GM12878 (cell line): ENCODE measurements around the gene STK16. TPM values are rescaled to one million over a fixed set of nuclear protein-coding genes. Genes with fewer than 3 reads are reported as not detected.

Source experiments
- ATAC-seq: fragments of 200-7000 bp; cut with Tn5 transposase; 3 replicates; pipeline ENCODE4 v1.9.1; 2020; ENCODE audit warnings: mild to moderate bottlenecking, moderate library complexity
- BruUV-seq: library from RNA; stranded (reverse); fragments of 400-500 nt; replicated peaks from 2 replicates; lab custom pipeline; 2021; lab: Mats Ljungman, UMichigan
- CTCF ChIA-PET: fragments of 300-600 bp; sonication (Branson Sonifier 250); formaldehyde crosslinking; extraction: SDS; loops from one replicate; lab custom pipeline; 2021; ENCODE audit warnings: inconsistent platforms; lab: Yijun Ruan, JAX
- POLR2A ChIA-PET: fragments of 350-600 bp; formaldehyde crosslinking; extraction: SDS; loops from one replicate; lab custom pipeline; 2021; ENCODE audit warnings: inconsistent platforms; lab: Charles Lee
- RAD21 ChIA-PET: fragments of 300-600 bp; sonication (Branson Sonifier 250); formaldehyde crosslinking; loops from one replicate; lab custom pipeline; 2023; ENCODE audit warnings: antibody characterized with exemption; ENCODE audit not compliant: unreplicated experiment; lab: Charles Lee
- SMC1A ChIA-PET: fragments of 300-600 bp; sonication (Branson Sonifier 250); formaldehyde crosslinking; loops from one replicate; lab custom pipeline; 2023; ENCODE audit not compliant: unreplicated experiment, uncharacterized antibody; lab: Charles Lee
- DNase-seq: peaks from one replicate; pipeline ENCODE4 v3.0.0-alpha.2; 2011; ENCODE audit warnings: low read depth, low spot score
- FAIRE-seq: peaks from 3 replicates; lab custom pipeline; 2011; peaks lifted over from hg19 to GRCh38; lab: Jason Lieb, UNC
- H2AFZ ChIP-seq: 2 replicates; pipeline ENCODE4 v1.6.0; 2011; ENCODE audit warnings: low read depth, low read length, control low read depth; ENCODE audit not compliant: control insufficient read depth
- H3K27ac ChIP-seq: 2 replicates; pipeline ENCODE4 v1.5.1; 2011; ENCODE audit warnings: control low read depth; ENCODE audit not compliant: control insufficient read depth, insufficient read depth
- H3K27me3 ChIP-seq, 2 experiments: replicated peaks in 1 of 2; 2 replicates each; pipeline versions ENCODE4 v1.6.0 to v1.6.1; 2011; ENCODE audit warnings: low read length in 1 of 2; ENCODE audit not compliant: control insufficient read depth in 2 of 2, insufficient read depth in 2 of 2
- H3K36me3 ChIP-seq, 2 experiments: 2 replicates each; pipeline ENCODE4 v1.5.1; 2011; ENCODE audit warnings: low read length in 1 of 2; ENCODE audit not compliant: control insufficient read depth in 2 of 2, insufficient read depth in 2 of 2
- H3K4me1 ChIP-seq: 2 replicates; pipeline ENCODE4 v1.6.1; 2011; ENCODE audit warnings: mild to moderate bottlenecking, low read length, moderate library complexity, mixed read lengths; ENCODE audit not compliant: control insufficient read depth, insufficient read depth
- H3K4me2 ChIP-seq: 2 replicates; pipeline ENCODE4 v1.6.0; 2011; ENCODE audit warnings: control low read depth; ENCODE audit not compliant: control insufficient read depth, insufficient read depth
- H3K4me3 ChIP-seq: fragments of 200-600 bp; sonication (generic); 2 replicates; pipeline ENCODE4 v1.5.1; 2016
- H3K79me2 ChIP-seq: 2 replicates; pipeline ENCODE4 v1.6.0; 2011; ENCODE audit warnings: low read length; ENCODE audit not compliant: control insufficient read depth, insufficient read depth
- H3K9ac ChIP-seq: 2 replicates; pipeline ENCODE4 v1.8.0; 2011; ENCODE audit warnings: low read length, control low read depth, mixed read lengths; ENCODE audit not compliant: control insufficient read depth, insufficient read depth
- H3K9me3 ChIP-seq: replicated peaks from 3 replicates; pipeline ENCODE4 v1.5.1; 2011; ENCODE audit warnings: mild to moderate bottlenecking, low read length; ENCODE audit not compliant: control insufficient read depth, insufficient read depth
- H4K20me1 ChIP-seq: 2 replicates; pipeline ENCODE4 v1.6.0; 2011; ENCODE audit not compliant: control insufficient read depth, insufficient read depth
- ATF3 ChIP-seq: IDR thresholded peaks from 2 replicates; pipeline ENCODE4 v1.6.1; 2011; ENCODE audit warnings: low read depth, mild to moderate bottlenecking, low read length, moderate library complexity, borderline replicate concordance; ENCODE audit errors: extremely low read depth
- BMI1 ChIP-seq: fragments of 450-650 bp; IDR thresholded peaks from 2 replicates; pipeline ENCODE4 v1.6.1; 2016; ENCODE audit warnings: mild to moderate bottlenecking, moderate library complexity, borderline replicate concordance
- CHD1 ChIP-seq: IDR thresholded peaks from 2 replicates; pipeline ENCODE4 v1.6.1; 2012; ENCODE audit warnings: low read depth, low read length, improper control_type of control experiment
- E2F4 ChIP-seq: IDR thresholded peaks from 2 replicates; pipeline ENCODE4 v1.6.1; 2012; ENCODE audit warnings: low read depth, low read length, improper control_type of control experiment
- HCFC1 ChIP-seq: fragments of 150-350 bp; IDR thresholded peaks from 2 replicates; pipeline ENCODE4 v1.6.1; 2014; ENCODE audit warnings: low read length
- IRF3 ChIP-seq: fragments of 450-650 bp; IDR thresholded peaks from 2 replicates; pipeline ENCODE4 v1.6.1; 2014; ENCODE audit warnings: mild to moderate bottlenecking
- IRF5 ChIP-seq: fragments of 450-650 bp; IDR thresholded peaks from 2 replicates; pipeline ENCODE4 v1.6.1; 2017; ENCODE audit warnings: borderline replicate concordance
- KDM1A ChIP-seq: fragments of 200-600 bp; sonication (generic); IDR thresholded peaks from 2 replicates; pipeline ENCODE4 v1.6.1; 2016; ENCODE audit warnings: borderline replicate concordance
- LARP7 ChIP-seq: fragments of 450-650 bp; IDR thresholded peaks from 2 replicates; pipeline ENCODE4 v1.6.1; 2017; ENCODE audit warnings: mild to moderate bottlenecking
- MLLT1 ChIP-seq: fragments of 450-650 bp; IDR thresholded peaks from 2 replicates; pipeline ENCODE4 v1.6.1; 2016; ENCODE audit warnings: mild to moderate bottlenecking
- MXI1 ChIP-seq: fragments of 150-350 bp; IDR thresholded peaks from 2 replicates; pipeline ENCODE4 v1.6.1; 2011; ENCODE audit warnings: low read depth, mild to moderate bottlenecking, inconsistent platforms, low read length, improper control_type of control experiment
- NBN ChIP-seq: fragments of 450-650 bp; IDR thresholded peaks from 2 replicates; pipeline ENCODE4 v1.6.1; 2016
- NFYA ChIP-seq: IDR thresholded peaks from 2 replicates; pipeline ENCODE4 v1.6.1; 2011; ENCODE audit warnings: low read depth, mild to moderate bottlenecking, low read length, improper control_type of control experiment, borderline replicate concordance
- SREBF1 ChIP-seq: IDR thresholded peaks from 2 replicates; pipeline ENCODE4 v1.6.1; 2012; ENCODE audit warnings: mild to moderate bottlenecking, low read length
- STAT3 ChIP-seq: IDR thresholded peaks from 2 replicates; pipeline ENCODE4 v1.6.1; 2011; ENCODE audit warnings: low read depth, low read length, improper control_type of control experiment
- TARDBP ChIP-seq: IDR thresholded peaks from 2 replicates; pipeline ENCODE4 v1.6.1; 2016; ENCODE audit warnings: borderline replicate concordance
- ZBTB33 ChIP-seq: fragments of 450-650 bp; IDR thresholded peaks from 2 replicates; pipeline ENCODE4 v1.6.1; 2017; ENCODE audit warnings: mild to moderate bottlenecking
- ZNF384 ChIP-seq: IDR thresholded peaks from 2 replicates; pipeline ENCODE4 v1.6.1; 2012; ENCODE audit warnings: low read depth, mild to moderate bottlenecking, low read length, improper control_type of control experiment, borderline replicate concordance
- WGBS: methylation state at CpG from one replicate; pipeline ENCODE4 v1.1.6; 2016; ENCODE audit warnings: low lambda C conversion rate; ENCODE audit not compliant: insufficient replicate concordance, insufficient coverage; ENCODE audit errors: missing lambda C conversion rate; 5-methylcytosine and 5-hydroxymethylcytosine counted together
- in situ Hi-C: fragments of 300-500 bp; cut with MboI; formaldehyde crosslinking; loops from 9 replicates; pipeline ENCODE4 v1.14.3; 2018; ENCODE audit warnings: mixed read lengths
- intact Hi-C: fragments of 100-400 bp; cut with micrococcal nuclease; formaldehyde crosslinking; loops from one replicate; pipeline ENCODE4 v1.14.2; 2022; ENCODE audit not compliant: unreplicated experiment
- polyA plus RNA-seq, 11 experiments: library from polyadenylated mRNA; depleted of rRNA in 4 of 11; unstranded in 6 of 11; stranded (reverse) in 5 of 11; fragments of >200 nt; fragmentation: Nextera tagmentation in 4 of 11; fragmentation: Illumina TruSeq in 1 of 11; extraction: Ambion mirVana in 4 of 11; extraction: Trizol in 1 of 11; gene quantifications; 1 replicate in 1 of 11; 2 replicates in 10 of 11; pipeline versions ENCODE4 v1.2.1 to v1.2.3, GENCODE V29; 2011 to 2016; ENCODE audit warnings: inconsistent platforms in 2 of 11, missing spikeins in 2 of 11, low read depth in 1 of 11
- total RNA-seq, 4 experiments: library from RNA; depleted of rRNA in 3 of 4; stranded (reverse); fragments of >200 nt in 3 of 4; fragmentation: Illumina TruSeq in 1 of 4; extraction: Trizol in 1 of 4; gene quantifications; 2 replicates each; pipeline versions ENCODE4 v1.2.1 to v1.2.3, GENCODE V29; 2013 to 2021

Gene STK16
- total and polyA plus RNA-seq, 10 of the 15 experiments (the other 5 are each of a cell fraction or from before 2014, with no cell fraction given): 4.3 to 50.1 (median 17.9) TPM

- intact Hi-C loops (no loop called here), in situ Hi-C loops (no loop called here)
- ChIA-PET CTCF (interaction anchor here (1.1 to 13.5 kb wide), 3 partner anchors 10 to 124 kb away, joined by 3 to 257 read pairs (median 6); no protein-coding TSS in a partner anchor), SMC1A (interaction anchor here (0.7 to 8.8 kb wide), 2 partner anchors 10 to 53 kb away, joined by 3 to 96 read pairs; partner anchors contain the start of genes ANKZF1 and ATG9A), POLR2A (no interaction called here), RAD21 (no interaction called here)
- Histone ChIP-seq H3K4me1 (peaks cover 20% of the 10 kb centered on the region), H3K4me3 (no peak overlapping the region), H4K20me1 (no peaks in the 10 kb centered on the region), H3K79me2 (peaks cover 6% of the 10 kb centered on the region), H3K4me2 (no peak overlapping the region), H3K9ac (no peak overlapping the region), H3K27ac (no peak overlapping the region), H3K27me3 (no peaks in the 10 kb centered on the region), H3K9me3 (no peaks in the 10 kb centered on the region), H3K36me3 (no peaks in the 10 kb centered on the region; a peak in 1 of 4 replicates), H2AFZ (no peak overlapping the region)
- no peak for ATAC-seq
- WGBS: 94% methylated on average over 12 of the region's 17 CpGs
- DNase-seq: no peak
- no TSS peak for BruUV-seq
- FAIRE-seq: no peak
- TF ChIP-seq MLLT1: no peak
- TF ChIP-seq E2F4: no peak
- TF ChIP-seq KDM1A: no peak
- TF ChIP-seq IRF5: no peak
- no peak for TF ChIP-seq ZBTB33
- TF ChIP-seq BMI1: no peak
- no peak for TF ChIP-seq ATF3
- TF ChIP-seq NFYA: no peak
- TF ChIP-seq STAT3: no peak
- no peak for TF ChIP-seq ZNF384
- no peak for TF ChIP-seq NBN
- TF ChIP-seq MXI1: no peak
- TF ChIP-seq HCFC1: no peak
- TF ChIP-seq LARP7: no peak
- no peak for TF ChIP-seq IRF3
- no peak for TF ChIP-seq CHD1
- no peak for TF ChIP-seq TARDBP
- TF ChIP-seq SREBF1: no peak
Observed at GRCh38 chr2:219282943-219283581, 37.8 kb downstream of the STK16 start.
